Right lobe of liver (tissue), 6 donors: Measurements from ENCODE around the gene NRF1. TPM values are rescaled to one million over a fixed set of nuclear protein-coding genes. Genes with fewer than 3 reads are reported as not detected.

Experiments used
- ATAC-seq, 4 donors: fragments of 200-7000 bp; cut with Tn5 transposase; one replicate each; pipeline ENCODE4 v1.9.1; 2020; ENCODE audit warnings: mild to moderate bottlenecking in 4 of 4, moderate library complexity in 4 of 4
- DNase-seq, 3 donors: peaks; one replicate each; pipeline ENCODE4 v3.0.0-alpha.2; 2020
- H3K27ac ChIP-seq, 3 donors: fragments of 200-600 bp; one replicate each; pipeline ENCODE4 v1.8.0; 2022
- H3K27me3 ChIP-seq, 2 donors: fragments of 200-600 bp; one replicate each; pipeline ENCODE4 v1.8.0; 2022
- H3K36me3 ChIP-seq, 4 donors: fragments of 200-600 bp; sonication (generic) in 1 of 4; one replicate each; pipeline versions ENCODE4 v1.5.1 to v1.8.0; 2017 to 2022; ENCODE audit warnings: control low read depth in 1 of 4
- H3K4me1 ChIP-seq, 4 donors: fragments of 200-600 bp; sonication (generic) in 1 of 4; one replicate each; pipeline versions ENCODE4 v1.5.1 to v1.8.0; 2017 to 2022; ENCODE audit warnings: control low read depth in 1 of 4
- H3K4me3 ChIP-seq, 3 donors: fragments of 200-600 bp; one replicate each; pipeline ENCODE4 v1.8.0; 2022
- H3K9me3 ChIP-seq, 4 donors: fragments of 200-600 bp; sonication (generic) in 1 of 4; one replicate each; pipeline versions ENCODE4 v1.5.1 to v1.8.0; 2017 to 2022; ENCODE audit warnings: control low read depth in 1 of 4
- POLR2A ChIP-seq: fragments of 450-650 bp; IDR thresholded peaks from one replicate; pipeline ENCODE4 v1.6.1; 2017; ENCODE audit warnings: antibody characterized with exemption, mild to moderate bottlenecking
- WGBS: methylation state at CpG from one replicate; pipeline ENCODE4 v1.1.6; 2018; ENCODE audit warnings: low coverage, low lambda C conversion rate; ENCODE audit not compliant: insufficient coverage; ENCODE audit errors: missing lambda C conversion rate; 5-methylcytosine and 5-hydroxymethylcytosine counted together
- intact Hi-C, 2 donors: fragments of 100-400 bp; cut with DNase I; formaldehyde crosslinking; loops; one replicate each; pipeline versions ENCODE4 v1.11.2 to v1.14.1; 2022
- total RNA-seq, 6 experiments: library from RNA; depleted of rRNA in 2 of 6; stranded (reverse); fragments of >200 nt in 2 of 6; fragmentation: NEBNext Ultra II Directional in 3 of 6; extraction: Animal tissue kit (Norgen Biotek cat#: 25700) in 3 of 6; gene quantifications; one replicate each; pipeline versions ENCODE4 v1.1.0 to v1.2.4, GENCODE V29; 2016 to 2023
- TF ChIP-seq, protein P1 (sequence below), 4 donors: fragments of 200-600 bp in 3 of 4; fragments of 450-650 bp in 1 of 4; IDR thresholded peaks; one replicate each; pipeline versions ENCODE4 v1.5.1 to v1.8.0; 2016 to 2022; ENCODE audit warnings: antibody characterized with exemption in 4 of 4, mild to moderate bottlenecking in 2 of 4
- donor health status: DM: no; HTN: yes; CAD: no.
- donor health status: DM: no; HTN: no; CAD: no.
- donor health status: DM: no; HTN: no; CAD: no.
- donor health status: DM: no; HTN: yes; CAD: no.
- donor health status: DM: no; HTN: yes; CAD: no.

NRF1 gene
- total RNA-seq, 6 experiments from 2014 or later, result 3.9 to 6.8 (median 5.3) TPM

DNA sequence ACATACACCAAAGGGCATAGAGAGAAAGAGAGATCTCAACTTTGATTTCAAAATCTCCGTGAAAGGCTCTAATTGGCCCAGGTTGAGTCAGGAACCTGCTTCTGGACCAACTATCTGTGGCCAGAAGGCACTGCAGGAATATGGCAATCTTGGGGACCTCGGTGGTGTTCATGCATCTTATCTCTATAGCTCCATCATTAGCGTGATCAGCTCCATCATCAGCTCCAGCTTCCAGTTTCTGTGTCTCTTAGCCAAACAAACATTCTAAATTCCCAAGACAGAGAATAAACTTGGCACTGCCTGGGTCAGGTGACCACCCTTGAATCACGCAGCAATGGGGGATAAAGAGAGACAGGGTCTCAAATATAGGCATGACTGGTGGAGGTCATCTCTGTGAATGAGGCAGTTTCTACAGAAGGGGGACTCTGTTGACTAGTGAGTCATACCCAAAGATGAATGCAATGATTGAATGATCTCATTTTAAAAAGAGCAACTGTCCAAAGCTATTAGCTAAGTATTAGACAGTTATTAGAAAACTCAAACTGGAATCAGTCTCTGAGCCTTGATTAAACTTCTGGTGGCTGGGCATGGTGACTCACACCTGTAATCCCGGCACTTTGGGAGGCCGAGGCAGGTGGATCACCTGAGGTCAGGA is 5.4 kb upstream of the NRF1 start:
- peaks cover 0 to 9% (median 0%) of the 10 kb centered on the region in 4 donors for H3K4me1 ChIP-seq
- no peak for DNase-seq
- intact Hi-C loops, result no loop called here
- WGBS, result 91% methylated on average over 6 of the region's 6 CpGs
- H3K36me3 ChIP-seq, result no peaks in the 10 kb centered on the region
- no peaks in the 10 kb centered on the region for H3K9me3 ChIP-seq
- no peaks in the 10 kb centered on the region for H3K27me3 ChIP-seq
- peak in 1 of 4 donors; percentile 11 for ATAC-seq
- TF ChIP-seq, protein P1, sequence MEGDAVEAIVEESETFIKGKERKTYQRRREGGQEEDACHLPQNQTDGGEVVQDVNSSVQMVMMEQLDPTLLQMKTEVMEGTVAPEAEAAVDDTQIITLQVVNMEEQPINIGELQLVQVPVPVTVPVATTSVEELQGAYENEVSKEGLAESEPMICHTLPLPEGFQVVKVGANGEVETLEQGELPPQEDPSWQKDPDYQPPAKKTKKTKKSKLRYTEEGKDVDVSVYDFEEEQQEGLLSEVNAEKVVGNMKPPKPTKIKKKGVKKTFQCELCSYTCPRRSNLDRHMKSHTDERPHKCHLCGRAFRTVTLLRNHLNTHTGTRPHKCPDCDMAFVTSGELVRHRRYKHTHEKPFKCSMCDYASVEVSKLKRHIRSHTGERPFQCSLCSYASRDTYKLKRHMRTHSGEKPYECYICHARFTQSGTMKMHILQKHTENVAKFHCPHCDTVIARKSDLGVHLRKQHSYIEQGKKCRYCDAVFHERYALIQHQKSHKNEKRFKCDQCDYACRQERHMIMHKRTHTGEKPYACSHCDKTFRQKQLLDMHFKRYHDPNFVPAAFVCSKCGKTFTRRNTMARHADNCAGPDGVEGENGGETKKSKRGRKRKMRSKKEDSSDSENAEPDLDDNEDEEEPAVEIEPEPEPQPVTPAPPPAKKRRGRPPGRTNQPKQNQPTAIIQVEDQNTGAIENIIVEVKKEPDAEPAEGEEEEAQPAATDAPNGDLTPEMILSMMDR (IDR thresholded peaks at IDR 0.05), result no peak
- TF ChIP-seq POLR2A, result no peak
- no peak overlapping the region for H3K4me3 ChIP-seq
- H3K27ac ChIP-seq, result no peak overlapping the region

DNA sequence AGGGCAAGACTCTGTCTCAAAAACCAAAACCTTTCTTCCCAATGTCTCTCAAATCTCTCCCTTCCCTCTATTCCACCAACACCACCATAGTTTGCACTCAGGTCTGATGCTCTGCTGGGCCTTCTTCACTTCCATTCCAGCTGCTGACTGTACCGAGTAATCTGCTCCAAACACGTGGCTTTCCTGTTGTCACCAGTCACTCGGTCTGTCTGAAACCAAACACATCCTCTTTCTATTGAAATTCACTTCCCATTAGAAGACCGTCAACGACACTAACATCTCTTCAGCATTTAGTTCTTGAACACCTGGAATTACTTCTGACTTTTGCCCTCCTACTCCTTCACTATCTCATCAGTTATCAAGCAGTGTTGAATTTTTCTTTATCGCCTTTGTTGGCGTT is 4.7 kb upstream of the NRF1 start:
- Histone ChIP-seq H3K4me1 (peaks cover 0 to 9% (median 0%) of the 10 kb centered on the region in 4 donors), H3K27ac (no peak overlapping the region), H3K9me3 (no peaks in the 10 kb centered on the region), H3K36me3 (no peaks in the 10 kb centered on the region), H3K4me3 (no peak overlapping the region), H3K27me3 (no peaks in the 10 kb centered on the region)
- TF ChIP-seq, protein P1 (IDR thresholded peaks at IDR 0.05), result no peak
- no peak for TF ChIP-seq POLR2A
- 47% methylated on average over 7 of the region's 7 CpGs for WGBS
- ATAC-seq (peak in 2 of 4 donors; percentile 4 to 10), DNase-seq (no peak)
- intact Hi-C loops, result no loop called here

DNA sequence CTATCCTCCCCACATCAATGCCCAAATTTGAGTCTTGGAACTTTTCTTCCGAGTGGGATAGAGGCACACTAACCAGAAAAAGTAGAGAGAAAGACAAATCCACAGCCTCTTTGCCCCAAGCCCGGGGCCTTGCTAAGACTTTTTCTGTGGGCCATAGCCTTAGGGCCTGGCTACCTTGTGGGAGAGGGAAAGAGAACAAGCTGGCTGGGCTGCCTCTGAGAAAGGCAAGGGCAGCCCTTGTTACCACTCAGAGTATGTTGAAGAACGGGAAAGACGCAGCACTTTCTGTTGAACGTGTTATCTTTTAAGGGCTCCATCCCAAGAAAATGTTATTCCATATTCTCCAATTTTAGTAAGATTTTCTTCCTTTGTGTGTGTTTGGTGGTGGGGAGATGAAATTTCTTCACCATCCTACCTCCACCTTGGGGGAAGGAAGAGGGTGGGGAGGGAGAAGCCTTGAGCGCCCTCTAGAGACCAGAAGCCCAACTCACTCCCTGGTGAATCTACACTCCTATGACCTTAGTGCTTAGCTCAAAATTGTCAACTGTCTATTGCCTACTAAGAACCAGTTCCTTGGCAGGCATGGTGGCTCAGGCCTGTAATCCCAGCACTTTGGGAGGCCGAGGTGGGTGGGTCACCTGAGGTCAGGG is 3.9 kb upstream of the NRF1 start:
- H3K36me3 ChIP-seq, result no peaks in the 10 kb centered on the region
- no peaks in the 10 kb centered on the region for H3K9me3 ChIP-seq
- intact Hi-C loops, result no loop called here
- TF ChIP-seq POLR2A, result no peak
- TF ChIP-seq, protein P1 (IDR thresholded peaks at IDR 0.05), result peak in 3 of 4 donors; percentile 21 to 39 (median 28)
- no peaks in the 10 kb centered on the region for H3K27me3 ChIP-seq
- H3K4me3 ChIP-seq, result no peak overlapping the region
- no peak overlapping the region for H3K27ac ChIP-seq
- 83% methylated on average over 7 of the region's 7 CpGs for WGBS
- peaks cover 0 to 9% (median 0%) of the 10 kb centered on the region in 4 donors for H3K4me1 ChIP-seq
- ATAC-seq (no peak), DNase-seq (no peak)

- WGBS, result 88% methylated on average over 2 of the region's 2 CpGs
- Histone ChIP-seq H3K9me3 (no peaks in the 10 kb centered on the region), H3K4me3 (no peak overlapping the region), H3K27ac (no peak overlapping the region), H3K4me1 (peaks cover 0 to 9% (median 4%) of the 10 kb centered on the region in 4 donors), H3K36me3 (no peaks in the 10 kb centered on the region), H3K27me3 (no peaks in the 10 kb centered on the region)
- DNase-seq, result no peak
- intact Hi-C loops, result no loop called here
- ATAC-seq, result peak in 1 of 4 donors; percentile 40
- no peak for TF ChIP-seq POLR2A
- TF ChIP-seq, protein P1 (IDR thresholded peaks at IDR 0.05), result no peak
These were observed 1.9 kb upstream of the NRF1 start for GRCh38 chr7:129609666-129610065.
